A172 (cell line): ENCODE results near the gene RNF112. TPM values are rescaled to one million over a fixed set of nuclear protein-coding genes. Genes with fewer than 3 reads are reported as not detected.

Experiments used
- DNase-seq: peaks from one replicate; pipeline ENCODE4 v3.0.0-alpha.2; 2015; ENCODE audit warnings: low spot score
- total RNA-seq: library from RNA; depleted of rRNA; stranded (reverse); fragments of >200 nt; shearing (Covaris generic); gene quantifications from 2 replicates; pipeline ENCODE4 v1.2.3, GENCODE V29; 2014; rRNA removed

Gene RNF112, protein sequence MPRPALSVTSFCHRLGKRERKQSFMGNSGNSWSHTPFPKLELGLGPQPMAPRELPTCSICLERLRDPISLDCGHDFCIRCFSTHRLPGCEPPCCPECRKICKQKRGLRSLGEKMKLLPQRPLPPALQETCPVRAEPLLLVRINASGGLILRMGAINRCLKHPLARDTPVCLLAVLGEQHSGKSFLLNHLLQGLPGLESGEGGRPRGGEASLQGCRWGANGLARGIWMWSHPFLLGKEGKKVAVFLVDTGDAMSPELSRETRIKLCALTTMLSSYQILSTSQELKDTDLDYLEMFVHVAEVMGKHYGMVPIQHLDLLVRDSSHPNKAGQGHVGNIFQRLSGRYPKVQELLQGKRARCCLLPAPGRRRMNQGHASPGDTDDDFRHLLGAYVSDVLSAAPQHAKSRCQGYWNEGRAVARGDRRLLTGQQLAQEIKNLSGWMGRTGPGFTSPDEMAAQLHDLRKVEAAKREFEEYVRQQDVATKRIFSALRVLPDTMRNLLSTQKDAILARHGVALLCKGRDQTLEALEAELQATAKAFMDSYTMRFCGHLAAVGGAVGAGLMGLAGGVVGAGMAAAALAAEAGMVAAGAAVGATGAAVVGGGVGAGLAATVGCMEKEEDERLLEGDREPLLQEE
- not detected in 2 replicates for total RNA-seq

GRCh38 chr17:19410875-19411620 is at the start of gene RNF112:
RNF112 (plus strand) TSS chr17:19411232; CDS start chr17:19411409, 177 bp downstream.
- DNase-seq: peak; percentile 21

DNA sequence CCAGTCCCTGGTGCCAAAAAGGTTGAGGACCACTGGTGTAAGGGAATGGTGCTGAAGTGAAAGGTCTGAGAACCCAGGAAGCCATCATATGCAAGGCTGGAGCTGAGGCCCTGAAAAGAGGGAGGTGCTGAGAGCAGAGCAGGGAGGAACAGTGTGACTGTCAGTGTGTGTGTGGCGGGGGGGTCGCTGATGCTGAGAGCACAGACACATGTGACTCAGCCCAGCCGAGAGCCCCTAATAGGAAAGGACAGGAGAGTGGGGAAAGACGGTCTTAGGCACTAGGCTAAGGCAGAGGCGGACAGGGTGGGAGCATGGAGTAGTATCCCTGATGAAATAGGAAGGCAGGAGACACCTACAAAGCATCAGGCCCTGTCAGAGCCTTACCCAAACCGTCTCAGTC is 49.7 kb upstream of the RNF112 start:
- no peak for DNase-seq

DNA sequence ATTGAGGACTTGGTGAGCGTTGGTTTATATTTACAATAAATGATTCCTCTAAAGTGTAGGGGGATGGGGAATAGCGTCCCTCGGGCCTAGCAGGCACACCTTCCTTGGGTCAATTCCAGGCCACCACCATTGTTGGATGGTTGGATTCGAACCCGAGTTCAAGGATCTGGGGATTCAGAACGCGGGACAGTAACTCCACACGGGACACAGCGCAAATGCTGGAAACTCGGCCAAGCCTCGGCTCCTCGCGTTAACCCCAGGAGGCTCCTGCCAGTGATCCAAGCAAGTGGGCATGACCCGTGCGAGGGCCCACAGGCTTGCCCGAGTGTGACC is 49.1 kb upstream of the RNF112 start:
- DNase-seq: no peak

GRCh38 chr17:19362277-19363113 is 48.5 kb upstream of the RNF112 start, which contains the start of gene B9D1:
B9D1 (minus strand) TSS chr17:19362723; CDS start chr17:19362569, 154 bp downstream.
- DNase-seq: peak; percentile 86

- no peak for DNase-seq
Measured at GRCh38 chr17:19363114-19363438, 48.0 kb upstream of the RNF112 start.

DNA sequence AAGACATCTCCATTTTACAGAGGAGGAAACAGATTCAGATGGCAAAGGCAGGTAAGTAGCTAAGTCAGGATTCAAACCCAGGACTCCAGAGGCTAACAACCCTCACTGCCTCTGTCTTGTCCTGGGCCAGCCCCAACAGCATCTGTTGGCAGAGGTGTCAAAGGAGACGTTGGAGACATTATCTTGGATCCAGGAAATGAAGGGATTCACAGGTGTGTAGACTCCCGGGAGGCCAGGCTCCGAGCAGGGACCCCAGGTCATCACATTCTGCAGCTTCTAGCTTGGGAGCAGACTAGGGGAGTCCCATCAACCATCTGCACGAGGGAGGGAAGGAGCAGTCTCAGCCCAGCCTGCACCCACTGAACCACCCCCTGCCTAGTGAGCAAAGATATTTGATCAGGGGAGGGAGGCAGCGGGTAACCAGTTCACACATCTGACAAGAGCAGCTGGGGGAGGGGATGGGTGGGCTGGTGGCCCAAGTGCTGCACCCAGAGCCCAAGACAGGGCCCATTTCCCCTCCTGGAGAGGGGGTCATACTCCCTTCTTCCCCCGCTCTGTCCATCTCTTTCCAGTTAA is 47.5 kb upstream of the RNF112 start:
- DNase-seq: no peak

DNA sequence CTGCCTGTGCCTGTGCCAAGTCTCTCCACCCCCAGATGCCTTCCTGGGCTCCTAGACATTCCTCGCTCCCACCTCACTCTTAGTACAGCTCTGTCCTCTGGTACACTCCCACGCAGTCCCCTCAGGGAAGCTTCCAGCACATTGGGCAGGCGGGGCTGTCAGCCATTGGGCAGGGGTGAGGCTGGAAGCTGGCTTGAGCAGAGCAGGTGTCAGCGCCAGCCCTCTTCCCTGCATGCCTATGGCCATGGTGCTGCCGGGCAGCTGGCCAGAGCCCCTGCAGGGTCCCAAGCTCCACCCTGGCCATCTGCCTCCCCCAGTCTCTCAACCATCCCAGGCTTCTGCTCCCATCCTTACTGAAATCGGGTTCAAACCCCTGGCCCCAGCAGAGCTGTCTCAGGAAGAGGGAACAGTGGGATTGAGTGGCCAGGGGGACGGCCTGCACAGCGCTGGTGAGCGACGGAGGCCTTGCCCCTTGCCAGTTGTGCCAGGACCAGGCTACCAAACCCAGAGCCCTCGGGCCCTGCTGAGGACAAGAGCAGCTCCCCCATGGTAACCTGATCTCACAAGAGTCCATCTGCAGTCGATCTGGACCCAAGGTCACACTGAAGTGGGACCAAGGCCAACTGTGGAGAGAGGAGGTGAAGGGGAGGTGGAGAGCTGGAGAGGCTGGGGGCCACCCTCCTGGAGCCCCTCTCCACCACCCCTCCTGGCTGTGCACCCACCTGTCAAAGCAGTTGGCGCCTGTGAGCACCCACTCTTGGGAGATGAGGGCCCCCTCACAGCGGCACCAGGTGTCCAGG is 46.1 kb upstream of the RNF112 start:
- no peak for DNase-seq

- DNase-seq: no peak
Measured at GRCh38 chr17:19365499-19365817, 45.6 kb upstream of the RNF112 start.

GRCh38 chr17:19365833-19366636 is 45.0 kb upstream of the RNF112 start:
- DNase-seq: no peak

DNA sequence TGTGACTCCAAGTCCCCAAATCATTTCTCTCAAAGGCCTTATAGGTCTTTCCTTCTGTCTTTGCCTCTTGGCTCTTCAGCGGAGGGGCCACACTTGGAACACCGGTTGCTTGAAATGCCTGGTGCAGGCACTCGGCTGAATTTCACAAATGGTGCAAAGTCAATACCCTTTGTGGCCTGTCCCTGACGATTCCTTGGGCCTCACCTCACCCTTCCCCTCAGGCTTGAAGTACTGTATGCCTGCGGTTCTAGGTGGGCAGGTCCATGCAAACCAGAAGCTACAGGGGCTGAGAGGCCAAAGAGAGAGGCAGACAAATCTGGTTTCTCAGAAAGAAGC is 44.4 kb upstream of the RNF112 start:
- no peak for DNase-seq

- DNase-seq: no peak
Measured at GRCh38 chr17:19368229-19368628, 42.8 kb upstream of the RNF112 start.

DNA sequence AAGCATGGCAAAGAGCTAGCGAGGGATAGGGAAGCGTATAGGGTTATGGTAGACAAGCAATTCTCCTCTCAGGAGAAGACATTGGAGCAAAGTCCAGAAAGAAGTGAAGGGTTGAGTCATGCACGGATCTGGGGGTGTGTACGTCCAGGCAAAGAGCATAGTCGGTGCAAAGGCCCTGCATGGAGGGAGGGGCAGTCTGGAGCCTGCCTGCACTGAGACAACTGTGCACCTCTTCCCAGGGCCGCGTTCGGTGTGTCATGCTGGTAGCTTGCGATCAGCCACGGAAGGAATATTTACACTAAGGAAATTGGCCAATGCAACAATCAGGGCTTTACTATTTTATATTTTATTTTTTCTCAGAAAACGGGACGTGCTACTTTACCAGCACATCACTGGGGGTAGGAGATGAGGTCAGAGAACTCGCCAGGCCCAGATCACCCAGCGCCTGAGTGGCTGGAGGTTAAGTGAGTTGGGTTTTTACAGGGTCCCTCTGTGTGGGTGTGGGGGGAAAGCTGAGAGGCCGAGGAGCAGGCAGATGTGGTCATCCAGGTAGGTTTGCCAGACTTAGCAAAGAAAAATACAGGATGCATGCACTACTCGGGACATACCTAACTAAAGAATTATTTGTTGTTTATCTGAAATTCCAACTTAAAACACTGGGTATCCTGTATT is 41.8 kb upstream of the RNF112 start:
- DNase-seq: no peak

DNA sequence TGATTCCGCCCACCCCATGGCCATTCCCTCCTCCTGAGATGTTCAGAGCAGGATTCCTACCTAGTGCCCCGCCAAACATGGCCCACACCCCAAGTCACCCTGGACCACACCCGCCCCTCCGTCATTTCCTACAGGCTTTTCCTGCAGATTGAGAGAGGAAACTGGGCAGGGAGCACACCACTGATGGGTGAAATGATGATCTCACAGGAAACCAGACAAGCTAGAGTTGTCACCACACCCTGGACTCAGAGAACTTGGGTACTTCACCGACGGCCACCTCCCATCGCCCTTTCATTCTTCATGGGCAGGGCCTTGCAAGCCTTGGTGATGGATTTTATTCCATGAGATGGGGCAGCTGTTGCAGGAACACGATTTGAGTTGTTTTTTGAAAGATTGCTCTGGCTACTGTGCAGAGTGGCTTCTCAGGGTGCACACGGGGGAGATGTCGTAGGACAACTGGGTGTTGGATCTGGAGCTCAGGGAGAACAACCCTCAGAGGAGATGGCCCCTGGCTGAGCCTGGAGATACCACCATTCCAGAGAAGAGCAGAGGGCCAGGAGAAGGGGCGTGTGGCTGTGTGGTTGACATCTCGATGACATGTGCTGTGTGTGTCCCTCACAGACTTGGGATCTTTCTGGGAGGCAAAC is 41.1 kb upstream of the RNF112 start:
- peak; percentile 77 for DNase-seq

DNA sequence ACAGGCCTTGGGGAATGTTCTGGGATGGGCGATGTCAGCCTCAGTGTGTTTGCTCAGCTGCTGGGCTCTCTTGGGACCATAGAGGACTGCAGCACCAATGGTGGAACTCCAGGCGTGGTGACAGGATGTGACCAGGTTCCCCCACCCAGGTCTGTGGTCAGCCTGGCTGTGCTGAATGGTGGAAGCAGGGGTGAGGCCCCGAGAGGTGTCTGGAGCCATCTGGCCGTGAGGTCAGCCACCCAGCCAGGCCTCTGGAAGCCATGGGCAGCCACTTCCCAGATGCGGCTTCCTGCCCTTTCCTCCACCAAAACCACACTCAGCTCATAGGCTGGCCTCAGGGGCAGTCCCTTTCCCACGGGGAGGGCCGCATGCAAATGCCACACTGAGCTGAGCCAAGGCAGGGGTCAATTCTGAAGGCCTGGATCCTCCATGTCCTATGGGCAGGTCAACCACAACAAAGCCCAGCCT is 40.5 kb upstream of the RNF112 start:
- peak; percentile 87 for DNase-seq

DNA sequence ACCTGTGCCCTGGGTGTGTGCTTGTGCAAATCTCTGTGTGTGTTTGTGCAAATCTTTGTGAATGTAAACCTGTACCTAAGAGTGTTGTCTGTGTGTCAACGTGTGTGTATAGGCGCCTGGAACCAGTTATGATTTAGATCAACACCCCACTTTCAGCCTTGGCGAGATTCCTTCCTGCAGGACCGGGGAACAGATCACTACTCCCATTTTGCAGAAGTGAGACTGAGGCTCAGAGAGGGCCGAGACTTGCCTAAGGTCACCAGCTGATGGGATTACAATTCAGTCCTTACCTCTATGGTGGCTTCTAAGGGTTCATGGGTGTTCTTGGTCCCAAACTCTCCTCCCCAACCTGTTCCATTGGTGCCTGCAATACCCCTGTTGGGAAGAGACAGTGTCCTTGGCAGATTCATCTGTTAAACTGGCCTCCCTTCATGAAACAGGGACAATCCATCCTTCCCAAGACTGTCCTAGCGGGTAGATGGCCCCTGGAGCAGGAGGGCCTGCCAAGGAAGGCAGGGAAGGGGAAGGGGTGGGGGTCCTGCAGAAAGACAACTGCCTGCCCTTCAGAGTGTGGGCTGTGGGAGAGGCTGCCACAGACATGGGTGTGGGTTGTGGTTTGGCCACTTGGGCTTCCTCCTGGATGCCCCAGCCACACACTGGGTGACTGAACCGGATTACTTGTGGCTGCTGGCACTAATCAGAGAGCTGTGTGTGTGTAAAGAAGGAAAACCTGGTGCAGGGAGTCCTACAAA is 39.6 kb upstream of the RNF112 start:
- no peak for DNase-seq

DNA sequence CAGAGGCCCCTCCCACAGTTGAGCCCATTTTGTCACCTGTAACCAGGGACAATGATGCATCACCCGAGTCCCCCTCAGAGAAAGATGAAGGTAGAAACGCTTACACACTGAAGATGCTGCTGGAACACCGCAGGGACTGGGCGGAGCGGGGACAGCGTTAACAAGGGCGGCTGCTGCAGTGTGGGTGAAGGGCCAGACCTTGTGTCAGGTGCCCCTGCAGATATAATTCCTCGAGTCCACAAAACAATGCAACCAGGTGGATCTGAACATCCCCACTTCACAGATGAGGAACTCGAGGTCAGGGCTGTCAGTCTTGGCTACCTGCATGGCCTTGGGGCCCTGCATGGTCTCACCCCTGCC is 39.0 kb upstream of the RNF112 start:
- DNase-seq: no peak

GRCh38 chr17:19372439-19372838 is 38.6 kb upstream of the RNF112 start:
- no peak for DNase-seq

DNA sequence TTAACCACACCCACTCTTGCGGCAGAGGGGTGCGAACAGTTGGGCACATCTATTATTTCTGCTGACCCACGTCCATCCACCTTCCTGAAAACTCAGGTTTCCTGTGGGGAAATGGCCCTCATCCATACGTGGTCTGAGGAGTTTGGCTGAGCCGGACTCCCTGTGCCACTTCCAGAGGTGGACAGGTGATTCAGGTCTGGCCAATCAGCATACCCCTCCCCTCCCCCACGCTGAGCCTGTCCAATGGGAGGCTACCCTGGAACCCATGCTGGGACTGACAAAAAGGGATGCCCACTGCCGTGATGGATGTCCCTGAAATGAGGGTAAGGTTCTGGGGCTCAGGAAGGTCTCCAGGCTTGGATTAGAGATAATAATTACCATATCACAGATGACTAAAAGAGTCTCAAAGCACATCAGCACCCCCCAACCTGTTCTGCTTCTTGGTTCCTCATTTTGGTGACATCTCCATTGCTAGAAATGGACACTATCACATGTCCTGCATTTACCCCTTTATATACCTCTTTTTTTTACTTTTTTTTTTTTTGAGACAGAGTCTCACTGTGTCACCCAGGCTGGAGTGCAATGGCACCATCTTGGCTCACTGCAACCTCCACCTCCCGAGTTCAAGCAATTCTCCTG is 38.0 kb upstream of the RNF112 start:
- DNase-seq: no peak
